Choroid plexus epithelial cell (primary cell): ENCODE data around the gene LCP1.

ENCODE experiments used
- DNase-seq: peaks from one replicate; pipeline ENCODE4 v3.0.0-alpha.2; 2010; ENCODE audit warnings: low read depth
- H3K4me3 ChIP-seq: 2 replicates; pipeline ENCODE4 v1.5.1; 2011; ENCODE audit warnings: low read depth, mild to moderate bottlenecking, control low read depth, low read length, moderate library complexity
- CTCF ChIP-seq: conservative IDR thresholded peaks from 2 replicates; pipeline ENCODE4 v1.5.1; 2011; ENCODE audit warnings: low read depth, mild to moderate bottlenecking, control low read depth, inconsistent platforms, low read length, moderate library complexity

The LCP1 gene

GRCh38 chr13:46160471-46161066 is 21.4 kb downstream of the LCP1 start:
- H3K4me3 ChIP-seq = no peak overlapping the region
- peak; percentile 79 for DNase-seq
- peak; percentile 79 for TF ChIP-seq CTCF

GRCh38 chr13:46160065-46160464 is 21.9 kb downstream of the LCP1 start:
- no peak for TF ChIP-seq CTCF
- H3K4me3 ChIP-seq = no peak overlapping the region
- DNase-seq = no peak

- TF ChIP-seq CTCF = no peak
- DNase-seq = no peak
- no peak overlapping the region for H3K4me3 ChIP-seq
Measured at GRCh38 chr13:46158983-46159382, 23.0 kb downstream of the LCP1 start.

- no peak overlapping the region for H3K4me3 ChIP-seq
- TF ChIP-seq CTCF = no peak
Measured at GRCh38 chr13:46158222-46158621, 23.8 kb downstream of the LCP1 start.

GRCh38 chr13:46154136-46154801 is 27.7 kb downstream of the LCP1 start:
- TF ChIP-seq CTCF = no peak

More at GRCh38 chr13:46158222-46158621, 23.8 kb downstream of the LCP1 start:
- DNase-seq = no peak

GRCh38 chr13:46152627-46153328 is 29.2 kb downstream of the LCP1 start:
- no peak for TF ChIP-seq CTCF
- H3K4me3 ChIP-seq = no peak overlapping the region
- DNase-seq = no peak

More at GRCh38 chr13:46154136-46154801, 27.7 kb downstream of the LCP1 start:
- H3K4me3 ChIP-seq = no peak overlapping the region
- no peak for DNase-seq
